Small intestine (tissue), 7 donors: ENCODE results near the gene SEPTIN10. TPM values are rescaled to one million over a fixed set of nuclear protein-coding genes. Genes with fewer than 3 reads are reported as not detected.

Source experiments
- DNase-seq, 2 donors: peaks; one replicate each; pipeline versions ENCODE4 v3.0.0 to v3.0.0-alpha.2; 2013
- FAIRE-seq: peaks from 2 replicates; lab custom pipeline; 2012; peaks lifted over from hg19 to GRCh38; lab: Jason Lieb, UNC
- H3K27ac ChIP-seq, 3 donors: one replicate each; pipeline ENCODE4 v1.5.1; 2013; ENCODE audit warnings: low read length in 2 of 3, mild to moderate bottlenecking in 2 of 3, control low read depth in 1 of 3, inconsistent platforms in 1 of 3, low read depth in 1 of 3, moderate library complexity in 1 of 3
- H3K27me3 ChIP-seq, 3 donors: one replicate each; pipeline ENCODE4 v1.6.1; 2013; ENCODE audit warnings: low read length in 3 of 3, inconsistent platforms in 1 of 3; ENCODE audit not compliant: control insufficient read depth in 3 of 3, insufficient read depth in 3 of 3
- H3K36me3 ChIP-seq, 3 donors: one replicate each; pipeline ENCODE4 v1.6.1; 2013; ENCODE audit warnings: low read length in 3 of 3, inconsistent platforms in 1 of 3, low read depth in 1 of 3, mild to moderate bottlenecking in 1 of 3, moderate library complexity in 1 of 3; ENCODE audit not compliant: control insufficient read depth in 3 of 3, insufficient read depth in 2 of 3
- H3K4me1 ChIP-seq, 3 donors: one replicate each; pipeline ENCODE4 v1.6.1; 2013; ENCODE audit warnings: low read length in 2 of 3, inconsistent platforms in 1 of 3, low read depth in 1 of 3, mild to moderate bottlenecking in 1 of 3, moderate library complexity in 1 of 3; ENCODE audit not compliant: control insufficient read depth in 3 of 3, insufficient read depth in 2 of 3
- H3K4me3 ChIP-seq, 3 donors: one replicate each; pipeline ENCODE4 v1.5.1; 2013; ENCODE audit warnings: low read length in 3 of 3, control low read depth in 1 of 3, inconsistent platforms in 1 of 3, low read depth in 1 of 3, mild to moderate bottlenecking in 1 of 3, moderate library complexity in 1 of 3
- H3K9me3 ChIP-seq, 2 donors: one replicate each; pipeline ENCODE4 v1.6.1; 2013; ENCODE audit warnings: low read depth in 1 of 2, low read length in 1 of 2; ENCODE audit not compliant: control insufficient read depth in 2 of 2, insufficient read depth in 1 of 2
- WGBS, 3 donors: extraction: QIAGEN DNeasy Blood & Tissue Kit; methylation state at CpG; one replicate each; pipeline ENCODE4 v1.1.7; 2013; 5-methylcytosine and 5-hydroxymethylcytosine counted together
- polyA plus RNA-seq, 4 donors: library from polyadenylated mRNA; stranded (reverse) in 3 of 4; unstranded in 1 of 4; fragments of 200-250 nt in 3 of 4; fragments of 120-200 nt in 1 of 4; gene quantifications; one replicate each; pipeline versions ENCODE4 v1.2.1 to v1.2.3, GENCODE V29; 2013
- donor health status: healthy with polysubstance abuse.
- donor health status: control.
- donor health status: control.
- donor health status: Bipolar disorder and iron deficiency.
- donor health status: healthy.

SEPTIN10 gene
- polyA plus RNA-seq, 4 donors: 24.0 to 50.9 (median 28.8) TPM

- Histone ChIP-seq H3K27me3 (peaks cover 0 to 9% (median 0%) of the 10 kb centered on the region in 3 donors), H3K27ac (peak overlapping the region; percentile 72 to 96 (median 93)), H3K36me3 (peaks cover 0 to 8% (median 0%) of the 10 kb centered on the region in 3 donors), H3K9me3 (no peaks in the 10 kb centered on the region), H3K4me3 (peak overlapping the region; percentile 72 to 83 (median 81)), H3K4me1 (peaks cover 0 to 19% (median under 1%) of the 10 kb centered on the region in 3 donors)
- 4 to 10% (median 9%) methylated on average over 70 to 90 of the region's 90 CpGs for WGBS, 3 donors
- FAIRE-seq (no peak), DNase-seq (peak; percentile 39 to 78)
Measured at GRCh38 chr2:109614715-109615636, 1.2 kb upstream of the SEPTIN10 start.

DNA sequence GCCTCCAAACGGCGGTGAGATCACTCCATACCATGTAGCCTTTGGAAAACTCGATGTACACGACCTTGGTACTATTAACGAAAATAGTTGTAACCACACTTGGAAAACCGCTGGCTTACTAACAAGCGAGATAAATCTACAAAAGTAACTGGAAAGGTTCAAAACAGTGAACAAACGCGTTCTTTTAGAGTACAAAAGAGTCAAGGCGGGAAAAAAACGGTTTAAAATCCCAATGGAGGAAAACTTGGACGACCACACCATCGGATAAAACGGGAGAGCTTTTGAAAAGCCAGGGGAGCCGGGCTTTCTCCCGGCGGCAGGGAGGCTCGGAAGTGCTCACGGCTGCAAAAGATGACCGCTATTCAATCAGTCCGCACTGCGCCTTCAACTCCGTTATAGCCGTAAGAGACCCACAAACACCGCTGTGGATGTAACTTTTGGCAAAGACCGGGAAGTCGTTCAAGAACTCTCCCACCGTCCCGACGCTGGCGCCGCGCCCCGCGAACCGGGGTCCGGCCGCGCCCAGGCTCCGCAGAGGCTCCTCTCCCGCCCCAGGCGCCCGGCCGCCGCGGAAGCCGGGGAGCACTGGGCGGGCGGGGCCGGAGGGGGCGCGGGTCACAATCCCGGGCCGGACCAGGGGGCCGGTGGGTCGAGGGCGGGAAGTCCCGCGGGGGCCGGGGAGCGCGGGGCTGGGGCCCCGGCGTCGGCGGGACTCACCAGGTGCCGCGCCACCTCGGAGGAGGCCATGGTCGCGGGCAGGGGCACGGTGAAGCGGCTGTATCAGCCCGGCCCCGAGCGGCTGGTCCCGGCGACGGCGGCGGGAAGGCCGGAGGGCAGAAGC is 465 bp downstream of the SEPTIN10 start:
- no peak for FAIRE-seq

GRCh38 chr2:109611467-109612095 is 2.2 kb downstream of the SEPTIN10 start:
- DNase-seq (peak; percentile 25 to 28), FAIRE-seq (no peak)
- Histone ChIP-seq H3K27ac (peak overlapping the region in 1 of 3 donors; percentile 14), H3K4me1 (peaks cover 1 to 30% (median 3%) of the 10 kb centered on the region in 3 donors), H3K27me3 (peaks cover 0 to 9% (median 0%) of the 10 kb centered on the region in 3 donors), H3K36me3 (peaks cover 0 to 8% (median 0%) of the 10 kb centered on the region in 3 donors), H3K9me3 (no peaks in the 10 kb centered on the region), H3K4me3 (no peak overlapping the region)
- 77 to 86% (median 83%) methylated on average over 5 of the region's 5 CpGs for WGBS, 3 donors

More for the DNA sequence above, 465 bp downstream of the SEPTIN10 start:
- H3K27ac ChIP-seq: peak overlapping the region; percentile 92 to 98 (median 95)
- H3K4me1 ChIP-seq: peaks cover 1 to 29% (median 3%) of the 10 kb centered on the region in 3 donors
- peak overlapping the region; percentile 65 to 78 (median 78) for H3K4me3 ChIP-seq
- H3K9me3 ChIP-seq: no peaks in the 10 kb centered on the region
- peaks cover 0 to 8% (median 0%) of the 10 kb centered on the region in 3 donors for H3K36me3 ChIP-seq
- DNase-seq: peak in 1 of 2 donors; percentile 58
- H3K27me3 ChIP-seq: peaks cover 0 to 9% (median 0%) of the 10 kb centered on the region in 3 donors
- WGBS, 3 donors: 1 to 4% (median 2%) methylated on average over 51 to 82 of the region's 82 CpGs

- Histone ChIP-seq H3K4me3 (no peak overlapping the region), H3K27ac (peak overlapping the region in 2 of 3 donors; percentile 51 to 54), H3K9me3 (no peaks in the 10 kb centered on the region), H3K4me1 (peaks cover 1 to 28% (median 3%) of the 10 kb centered on the region in 3 donors), H3K27me3 (peaks cover 0 to 2% (median 0%) of the 10 kb centered on the region in 3 donors), H3K36me3 (peaks cover 0 to 3% (median 0%) of the 10 kb centered on the region in 3 donors)
- FAIRE-seq: no peak
- DNase-seq: peak; percentile 63 to 64
- 43 to 64% (median 52%) methylated on average over 8 of the region's 8 CpGs for WGBS, 3 donors
Measured at GRCh38 chr2:109609352-109610024, 4.3 kb downstream of the SEPTIN10 start.

DNA sequence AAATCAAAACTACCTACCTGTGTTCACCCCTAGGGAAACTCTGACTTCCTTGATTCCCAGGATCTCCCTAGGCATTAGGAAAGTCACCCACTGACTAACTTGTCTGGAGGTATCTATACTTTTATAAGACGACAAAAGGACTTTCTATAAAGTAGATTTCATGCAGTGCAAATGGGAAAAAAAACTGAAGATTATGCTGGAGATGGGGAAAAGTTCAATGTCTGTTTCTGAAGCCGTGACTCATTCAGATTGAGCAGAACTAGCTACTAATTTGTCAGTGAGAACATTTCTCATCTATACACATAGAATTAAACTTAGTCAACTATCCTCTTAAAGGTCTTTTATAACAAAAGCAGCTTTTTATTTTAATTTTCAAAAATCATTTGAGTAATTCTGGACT is 6.0 kb downstream of the SEPTIN10 start:
- H3K27ac ChIP-seq: no peak overlapping the region
- FAIRE-seq (no peak), DNase-seq (peak in 1 of 2 donors; percentile 22)
- H3K4me3 ChIP-seq: no peak overlapping the region
- 56 to 74% (median 62%) methylated on average over 2 of the region's 2 CpGs for WGBS, 3 donors
- H3K9me3 ChIP-seq: no peaks in the 10 kb centered on the region
- peaks cover 1 to 28% (median 3%) of the 10 kb centered on the region in 3 donors for H3K4me1 ChIP-seq
- H3K27me3 ChIP-seq: peaks cover 0 to 2% (median 0%) of the 10 kb centered on the region in 3 donors
- H3K36me3 ChIP-seq: peaks cover 0 to 3% (median 0%) of the 10 kb centered on the region in 3 donors

DNA sequence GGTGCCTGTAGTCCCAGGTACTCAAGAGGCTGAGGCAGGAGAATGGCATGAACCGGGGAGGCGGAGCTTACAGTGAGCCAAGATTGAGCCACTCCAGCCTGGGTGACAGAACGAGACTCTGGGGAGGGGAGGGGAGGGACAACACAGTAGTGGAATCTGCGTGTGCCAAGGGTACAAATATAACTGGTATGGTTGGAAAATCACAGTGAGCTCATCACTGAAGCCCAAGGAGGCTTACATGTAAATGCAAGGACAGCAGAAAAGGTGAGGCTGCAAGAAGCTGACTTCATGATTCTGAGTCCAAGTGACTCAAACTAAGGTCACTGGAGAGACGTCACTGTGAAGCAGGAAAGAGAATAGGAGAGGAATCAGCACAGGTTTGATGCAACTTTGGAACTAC is 9.2 kb downstream of the SEPTIN10 start:
- FAIRE-seq: no peak
- peak; percentile 48 to 54 for DNase-seq
- H3K4me1 ChIP-seq: peaks cover 2 to 16% (median 5%) of the 10 kb centered on the region in 3 donors
- no peak overlapping the region for H3K27ac ChIP-seq
- no peak overlapping the region for H3K4me3 ChIP-seq
- no peaks in the 10 kb centered on the region for H3K27me3 ChIP-seq
- WGBS, 3 donors: 61 to 76% (median 68%) methylated on average over 5 of the region's 5 CpGs
- no peaks in the 10 kb centered on the region for H3K9me3 ChIP-seq
- H3K36me3 ChIP-seq: no peaks in the 10 kb centered on the region

- WGBS, 3 donors: 62 to 84% (median 63%) methylated on average over 3 of the region's 3 CpGs
- no peaks in the 10 kb centered on the region for H3K36me3 ChIP-seq
- H3K9me3 ChIP-seq: no peaks in the 10 kb centered on the region
- no peak for FAIRE-seq
- no peak overlapping the region for H3K4me3 ChIP-seq
- H3K27me3 ChIP-seq: no peaks in the 10 kb centered on the region
- no peak overlapping the region for H3K27ac ChIP-seq
- H3K4me1 ChIP-seq: peaks cover 2 to 6% (median 3%) of the 10 kb centered on the region in 3 donors
- DNase-seq: no peak
Measured at GRCh38 chr2:109602617-109603188, 11.1 kb downstream of the SEPTIN10 start.
